C4-2B (cell line): ENCODE data around the gene TLR10.
A peak's percentile ranks its signal among the peaks of the same experiment; 100 is the strongest.

Source experiments
- H3K27ac ChIP-seq: fragments of 450-650 bp; 2 replicates; pipeline ENCODE4 v1.5.1; 2017
- CTCF ChIP-seq: fragments of 450-650 bp; conservative IDR thresholded peaks from 2 replicates; pipeline ENCODE4 v1.5.1; 2017; ENCODE audit warnings: mild to moderate bottlenecking
- ZFX ChIP-seq: fragments of 450-650 bp; IDR thresholded peaks from 2 replicates; pipeline ENCODE4 v1.6.1; 2017

TLR10 gene

GRCh38 chr4:38733663-38734062, 49.1 kb downstream of the TLR10 start:
- H3K27ac ChIP-seq, result no peak overlapping the region
- TF ChIP-seq ZFX (no peak), CTCF (no peak)

GRCh38 chr4:38730830-38731646, 51.8 kb downstream of the TLR10 start:
- no peak overlapping the region for H3K27ac ChIP-seq
- TF ChIP-seq ZFX (no peak), CTCF (peak; percentile 91)

GRCh38 chr4:38730493-38730829, 52.3 kb downstream of the TLR10 start:
- no peak for TF ChIP-seq CTCF
- no peak for TF ChIP-seq ZFX
- no peak overlapping the region for H3K27ac ChIP-seq

- TF ChIP-seq ZFX, result no peak
- TF ChIP-seq CTCF, result peak; percentile 51
- H3K27ac ChIP-seq, result peak overlapping the region; percentile 25
These were observed 54.1 kb downstream of the TLR10 start for GRCh38 chr4:38728631-38729141.

- no peak for TF ChIP-seq CTCF
- TF ChIP-seq ZFX, result no peak
- H3K27ac ChIP-seq, result no peak overlapping the region
These were observed 58.3 kb downstream of the TLR10 start for GRCh38 chr4:38724475-38724808.

GRCh38 chr4:38723726-38724474, 58.9 kb downstream of the TLR10 start:
- TF ChIP-seq ZFX, result no peak
- no peak overlapping the region for H3K27ac ChIP-seq

GRCh38 chr4:38723114-38723513, 59.7 kb downstream of the TLR10 start:
- H3K27ac ChIP-seq, result no peak overlapping the region
- TF ChIP-seq CTCF (no peak), ZFX (no peak)
